ENCODE data around the gene STRN. TPM values are rescaled to one million over a fixed set of nuclear protein-coding genes. Genes with fewer than 3 reads are reported as not detected.
"Not testable (repeated sequence)": the region's sequence is repeated elsewhere in the genome, so short reads cannot be mapped to it uniquely, and the experiment has no call there.

STRN gene
- total RNA-seq, 2 donors from 2014 or later = 29.2 to 34.5 TPM

- no peak for TF ChIP-seq CTCF (IDR thresholded peaks at IDR 0.05)
- no peak for DNase-seq (ENCODE audit: low spot score)
- H3K4me1 ChIP-seq = no peaks in the 10 kb centered on the region
- no peaks in the 10 kb centered on the region for H3K36me3 ChIP-seq
- H3K27me3 ChIP-seq = no peaks in the 10 kb centered on the region
- no peaks in the 10 kb centered on the region for H3K9me3 ChIP-seq
- no peak overlapping the region for H3K4me3 ChIP-seq
- H3K27ac ChIP-seq = no peak overlapping the region
These were observed 131.4 kb downstream of the STRN start for GRCh38 chr2:36834731-36835524.

GRCh38 chr2:36834203-36834602, 132.1 kb downstream of the STRN start:
- no peak for TF ChIP-seq CTCF (IDR thresholded peaks at IDR 0.05)

GRCh38 chr2:36831185-36831584, 135.2 kb downstream of the STRN start:
- no peaks in the 10 kb centered on the region for H3K4me1 ChIP-seq

More at GRCh38 chr2:36834203-36834602, 132.1 kb downstream of the STRN start:
- Histone ChIP-seq H3K4me1 (no peaks in the 10 kb centered on the region), H3K4me3 (no peak overlapping the region), H3K36me3 (no peaks in the 10 kb centered on the region), H3K27me3 (no peaks in the 10 kb centered on the region), H3K9me3 (no peaks in the 10 kb centered on the region), H3K27ac (no peak overlapping the region)
- no peak for DNase-seq (ENCODE audit: low spot score)

GRCh38 chr2:36824683-36825082, 141.7 kb downstream of the STRN start:
- H3K27ac ChIP-seq; H3K36me3 ChIP-seq; H3K9me3 ChIP-seq; H3K27me3 ChIP-seq; H3K4me3 ChIP-seq; H3K4me1 ChIP-seq; DNase-seq (ENCODE audit: low spot score): not testable (repeated sequence)

More at GRCh38 chr2:36831185-36831584, 135.2 kb downstream of the STRN start:
- Histone ChIP-seq H3K27ac (no peak overlapping the region), H3K9me3 (no peaks in the 10 kb centered on the region), H3K27me3 (no peaks in the 10 kb centered on the region), H3K4me3 (no peak overlapping the region), H3K36me3 (no peaks in the 10 kb centered on the region)
- no peak for DNase-seq (ENCODE audit: low spot score)
- no peak for TF ChIP-seq CTCF (IDR thresholded peaks at IDR 0.05)

- no peak overlapping the region for H3K27ac ChIP-seq
- no peaks in the 10 kb centered on the region for H3K4me1 ChIP-seq
- H3K27me3 ChIP-seq = no peaks in the 10 kb centered on the region
- no peaks in the 10 kb centered on the region for H3K9me3 ChIP-seq
- H3K4me3 ChIP-seq = no peak overlapping the region
- no peak for DNase-seq (ENCODE audit: low spot score)
- no peak for TF ChIP-seq CTCF (IDR thresholded peaks at IDR 0.05)
- H3K36me3 ChIP-seq = no peaks in the 10 kb centered on the region
These were observed 142.1 kb downstream of the STRN start for GRCh38 chr2:36824273-36824672.

- H3K4me1 ChIP-seq = no peaks in the 10 kb centered on the region
- no peaks in the 10 kb centered on the region for H3K9me3 ChIP-seq
- H3K4me3 ChIP-seq = no peak overlapping the region
- DNase-seq (ENCODE audit: low spot score) = no peak
- no peaks in the 10 kb centered on the region for H3K36me3 ChIP-seq
- no peak overlapping the region for H3K27ac ChIP-seq
- H3K27me3 ChIP-seq = no peaks in the 10 kb centered on the region
- TF ChIP-seq CTCF (IDR thresholded peaks at IDR 0.05) = no peak
These were observed 142.5 kb downstream of the STRN start for GRCh38 chr2:36823862-36824261.

Data from right atrium auricular region (tissue), 2 donors.